GM13977 (cell line): ENCODE data around the gene MITF.
"Not testable (repeated sequence)": the region's sequence is repeated elsewhere in the genome, so short reads cannot be mapped to it uniquely, and the experiment has no call there.

Source experiments
- DNase-seq: peaks from one replicate; pipeline ENCODE4 v3.0.0; 2012; ENCODE audit warnings: low spot score
- in situ Hi-C: fragments of 300-500 bp; cut with MboI; formaldehyde crosslinking; loops from one replicate; pipeline ENCODE4 v1.12.0; 2022; ENCODE audit warnings: low sequenced_read_pairs, low pct_unique_long_range_greater_than_20kb, mixed read lengths, inconsistent platforms; ENCODE audit not compliant: unreplicated experiment
- TF ChIP-seq, protein P1 (sequence below): IDR thresholded peaks from 2 replicates; pipeline ENCODE4 v1.5.1; 2012; ENCODE audit warnings: mild to moderate bottlenecking, control low read depth; ENCODE audit not compliant: insufficient read depth; ENCODE audit errors: extremely low read depth, missing control alignments

The MITF gene

DNA sequence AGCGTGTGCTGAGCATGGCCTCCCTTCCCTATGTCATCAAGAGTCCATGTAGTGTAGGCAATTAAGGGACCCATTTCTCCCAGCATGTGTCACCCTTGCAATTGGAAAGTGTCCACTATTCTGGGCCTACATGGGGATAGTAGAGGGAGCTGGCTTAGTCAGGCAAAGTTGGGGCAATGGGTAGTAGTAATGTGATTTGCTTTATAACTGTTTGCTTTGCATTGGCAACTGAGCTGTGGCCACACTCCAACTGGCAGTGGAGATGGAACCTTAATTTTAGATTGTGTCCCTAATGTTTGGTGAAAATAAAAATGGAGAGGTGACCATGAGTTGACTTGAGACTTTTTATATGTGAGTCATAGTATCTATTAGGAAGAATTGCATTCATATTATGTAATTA, 162.5 kb downstream of the MITF start:
- DNase-seq = no peak
- TF ChIP-seq, protein P1, sequence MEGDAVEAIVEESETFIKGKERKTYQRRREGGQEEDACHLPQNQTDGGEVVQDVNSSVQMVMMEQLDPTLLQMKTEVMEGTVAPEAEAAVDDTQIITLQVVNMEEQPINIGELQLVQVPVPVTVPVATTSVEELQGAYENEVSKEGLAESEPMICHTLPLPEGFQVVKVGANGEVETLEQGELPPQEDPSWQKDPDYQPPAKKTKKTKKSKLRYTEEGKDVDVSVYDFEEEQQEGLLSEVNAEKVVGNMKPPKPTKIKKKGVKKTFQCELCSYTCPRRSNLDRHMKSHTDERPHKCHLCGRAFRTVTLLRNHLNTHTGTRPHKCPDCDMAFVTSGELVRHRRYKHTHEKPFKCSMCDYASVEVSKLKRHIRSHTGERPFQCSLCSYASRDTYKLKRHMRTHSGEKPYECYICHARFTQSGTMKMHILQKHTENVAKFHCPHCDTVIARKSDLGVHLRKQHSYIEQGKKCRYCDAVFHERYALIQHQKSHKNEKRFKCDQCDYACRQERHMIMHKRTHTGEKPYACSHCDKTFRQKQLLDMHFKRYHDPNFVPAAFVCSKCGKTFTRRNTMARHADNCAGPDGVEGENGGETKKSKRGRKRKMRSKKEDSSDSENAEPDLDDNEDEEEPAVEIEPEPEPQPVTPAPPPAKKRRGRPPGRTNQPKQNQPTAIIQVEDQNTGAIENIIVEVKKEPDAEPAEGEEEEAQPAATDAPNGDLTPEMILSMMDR = no peak
- in situ Hi-C loops = no loop called here

DNA sequence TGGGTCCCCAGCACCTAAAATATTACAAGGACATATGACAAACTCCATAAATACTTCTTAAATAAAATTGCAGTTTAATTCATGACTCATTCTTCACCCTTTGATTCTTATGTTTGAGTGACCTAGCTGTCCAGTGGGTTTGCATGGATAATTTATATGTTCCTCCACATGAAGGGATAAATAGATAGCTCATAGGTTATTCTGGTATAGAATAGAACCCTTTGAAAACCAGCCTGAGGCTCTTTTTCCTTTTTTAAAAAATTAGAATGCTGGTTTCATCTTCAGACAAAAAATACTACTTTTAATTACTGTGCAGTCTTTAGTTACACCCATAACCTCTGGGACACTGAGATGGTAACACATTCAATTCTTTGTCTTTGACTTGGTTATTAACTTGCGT, 163.1 kb downstream of the MITF start:
- TF ChIP-seq, protein P1 = no peak
- in situ Hi-C loops = no loop called here

DNA sequence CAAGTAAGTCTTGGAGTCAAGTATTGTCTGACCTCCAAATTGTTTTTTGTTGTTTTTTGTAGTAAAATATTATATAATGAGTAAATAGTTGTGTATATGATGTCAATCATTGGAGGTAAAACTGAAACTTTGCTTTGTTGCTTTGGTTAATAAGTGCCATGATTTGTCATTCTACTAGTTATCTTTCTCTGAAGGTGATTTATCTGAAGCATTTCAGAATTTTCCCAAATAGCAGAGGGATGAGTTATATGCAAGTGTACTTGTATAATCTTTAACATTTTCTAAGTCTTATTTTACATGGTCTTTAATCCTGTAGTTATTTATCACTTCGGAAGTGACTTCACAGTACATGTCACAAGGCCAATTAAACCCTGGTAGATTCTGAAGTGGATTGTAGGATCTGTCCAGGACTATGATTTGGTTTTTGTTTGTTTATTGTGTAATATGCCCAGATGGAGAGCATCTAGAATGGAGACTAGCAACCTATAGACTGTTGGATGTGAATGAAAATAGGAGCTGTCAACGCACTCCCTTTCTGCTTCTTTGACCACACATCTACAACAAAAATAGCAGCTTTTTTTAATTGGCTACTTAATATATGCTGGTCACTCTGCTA, 167.2 kb downstream of the MITF start:
- TF ChIP-seq, protein P1 = no peak
- no peak for DNase-seq
- in situ Hi-C loops = no loop called here

More for the DNA sequence above, 163.1 kb downstream of the MITF start:
- no peak for DNase-seq

DNA sequence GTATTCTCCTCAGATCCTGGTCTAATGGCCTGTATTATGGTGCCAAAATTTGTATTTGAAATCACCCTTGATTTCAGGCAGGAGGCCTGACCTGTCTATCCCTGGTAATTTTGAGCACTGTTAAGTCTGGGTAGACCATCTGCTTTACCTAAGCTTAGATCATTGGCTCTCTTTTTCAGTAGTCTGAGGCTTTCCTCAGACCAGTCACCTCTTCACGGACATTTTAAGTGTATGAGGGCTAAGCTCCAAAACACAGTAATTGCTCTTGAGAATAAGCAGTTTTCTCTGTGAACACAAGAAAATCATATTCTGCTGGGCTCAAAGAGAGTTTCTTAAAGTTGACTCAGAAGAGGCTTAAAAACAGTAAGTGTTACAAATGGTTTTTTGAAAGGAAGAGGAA, 168.3 kb downstream of the MITF start:
- in situ Hi-C loops = no loop called here
- no peak for DNase-seq
- TF ChIP-seq, protein P1 = no peak

DNA sequence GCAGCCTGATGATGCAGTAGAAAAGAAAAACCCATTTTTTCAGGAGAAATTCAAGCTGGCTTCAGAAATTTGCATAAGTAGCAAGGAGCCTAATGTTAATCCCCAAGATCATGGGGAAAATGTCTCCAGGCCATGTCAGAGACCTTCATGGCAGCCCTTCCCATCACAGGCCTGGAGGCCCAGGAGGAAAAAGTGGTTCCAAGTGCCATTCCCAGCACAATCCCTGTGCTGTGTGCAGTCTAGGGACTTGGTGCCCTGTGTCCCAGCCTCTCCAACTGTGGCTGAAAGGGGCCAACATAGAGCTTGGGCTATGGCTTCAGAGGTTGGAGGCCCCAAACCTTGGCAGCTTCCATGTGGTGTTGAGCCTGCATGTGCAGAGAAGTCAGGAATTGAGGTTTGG, 170.6 kb downstream of the MITF start:
- in situ Hi-C loops, DNase-seq: not testable (repeated sequence)

DNA sequence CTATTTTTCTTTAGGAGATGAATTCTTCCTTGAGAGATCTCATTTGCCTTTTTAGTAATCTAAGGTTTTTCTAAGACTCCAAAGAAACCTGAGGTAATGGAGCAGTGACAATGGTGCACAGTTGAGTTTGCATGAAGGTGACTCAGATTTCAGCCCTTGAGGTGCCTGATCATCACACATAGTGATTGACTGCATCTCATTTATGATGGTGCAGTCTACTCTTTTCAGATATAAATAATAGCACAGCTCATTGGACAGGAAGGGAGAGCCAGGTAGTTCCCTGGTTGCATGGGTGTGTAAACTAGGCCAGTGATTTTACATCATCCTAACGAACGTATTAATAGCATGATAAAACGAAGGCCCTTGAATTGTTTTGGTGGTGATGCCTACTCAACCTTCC, 174.2 kb downstream of the MITF start:
- TF ChIP-seq, protein P1 = no peak
- DNase-seq = no peak
- in situ Hi-C loops = no loop called here

DNA sequence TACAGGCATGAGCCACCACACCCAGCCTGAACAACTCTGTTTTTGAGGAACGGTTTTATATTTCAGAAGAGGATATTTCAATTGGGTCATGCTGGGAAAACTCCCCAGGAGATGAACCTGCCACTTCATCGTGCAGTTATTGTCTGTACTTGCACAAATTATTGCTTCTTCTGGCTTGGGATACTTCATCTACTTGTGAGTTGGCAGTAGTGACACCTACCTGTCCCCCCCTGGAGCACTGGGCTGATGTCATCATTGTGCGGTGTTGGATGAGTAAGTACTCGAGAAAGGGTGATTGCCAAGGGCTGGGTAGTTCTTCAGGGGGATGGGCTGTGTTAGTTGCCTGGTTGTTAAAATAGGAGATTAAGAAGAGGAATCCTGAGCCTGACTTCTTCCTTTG, 175.1 kb downstream of the MITF start:
- in situ Hi-C loops = no loop called here
- TF ChIP-seq, protein P1 = no peak
- DNase-seq = no peak
